NT2/D1 (cell line): ENCODE measurements around the gene RPL13.

ENCODE experiments used
- SUZ12 ChIP-seq: IDR thresholded peaks from 2 replicates; pipeline ENCODE4 v1.6.1; 2011; ENCODE audit not compliant: insufficient read length, insufficient read depth; ENCODE audit errors: extremely low read depth
- YY1 ChIP-seq: IDR thresholded peaks from 2 replicates; pipeline ENCODE4 v1.6.1; 2011; ENCODE audit not compliant: insufficient read length, insufficient read depth
- ZNF274 ChIP-seq: IDR thresholded peaks from 2 replicates; pipeline ENCODE4 v1.6.1; 2011; ENCODE audit warnings: mild to moderate bottlenecking, low read depth, low read length

DNA sequence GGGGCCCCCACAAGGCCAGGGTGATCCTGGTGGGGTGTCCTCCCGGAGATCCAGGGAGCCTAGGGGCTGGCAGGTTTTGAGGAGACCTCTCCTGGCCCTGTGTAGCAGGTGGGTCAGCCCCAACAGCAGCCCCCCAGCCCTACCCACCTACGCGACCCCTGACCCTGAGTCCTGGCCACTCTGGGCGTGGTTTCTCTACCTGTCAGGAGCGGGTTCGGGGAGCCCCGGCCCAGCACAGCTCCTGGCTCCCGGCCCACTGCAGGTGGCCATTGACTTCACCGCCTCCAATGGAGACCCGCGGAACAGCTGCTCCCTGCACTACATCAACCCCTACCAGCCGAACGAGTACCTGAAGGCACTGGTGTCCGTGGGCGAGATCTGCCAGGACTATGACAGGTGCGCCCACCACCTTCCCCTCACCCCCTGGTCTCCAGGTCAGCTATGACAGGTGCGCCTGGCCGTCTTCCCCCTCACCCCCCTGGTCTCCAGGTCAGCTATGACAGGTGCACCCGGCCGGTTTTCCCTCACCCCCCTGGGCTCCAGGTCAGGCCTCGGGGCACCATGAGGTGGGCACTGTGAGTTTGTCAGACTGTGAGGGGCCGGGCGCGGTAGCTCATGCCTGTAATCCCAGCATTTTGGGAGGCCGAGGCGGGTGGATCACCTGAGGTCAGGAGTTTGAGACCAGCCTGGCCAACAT lies 28.1 kb downstream of the RPL13 start:
- TF ChIP-seq YY1 (no peak), SUZ12 (no peak), ZNF274 (no peak)
